ENCODE data around the gene EEF2.
"Not testable (repeated sequence)": the region's sequence is repeated elsewhere in the genome, so short reads cannot be mapped to it uniquely, and the experiment has no call there.

The EEF2 gene

GRCh38 chr19:3968556-3969434 lies 16.5 kb downstream of the EEF2 start:
- DNase-seq (ENCODE audit: low read depth), result peak; percentile 98

GRCh38 chr19:3967983-3968382 lies 17.3 kb downstream of the EEF2 start:
- DNase-seq (ENCODE audit: low read depth), result not testable (repeated sequence)

- DNase-seq (ENCODE audit: low read depth), result no peak
Measured at GRCh38 chr19:3966051-3967017, 18.9 kb downstream of the EEF2 start.

GRCh38 chr19:3964256-3965194 lies 20.7 kb downstream of the EEF2 start:
- DNase-seq (ENCODE audit: low read depth), result no peak

- DNase-seq (ENCODE audit: low read depth), result no peak
Measured at GRCh38 chr19:3963458-3964255, 21.6 kb downstream of the EEF2 start.

- no peak for DNase-seq (ENCODE audit: low read depth)
Measured at GRCh38 chr19:3961007-3961406, 24.3 kb downstream of the EEF2 start.

GRCh38 chr19:3959766-3960131 lies 25.5 kb downstream of the EEF2 start:
- DNase-seq (ENCODE audit: low read depth), result no peak

GRCh38 chr19:3958836-3959765 lies 26.2 kb downstream of the EEF2 start:
- no peak for DNase-seq (ENCODE audit: low read depth)

GRCh38 chr19:3955688-3956087 lies 29.6 kb downstream of the EEF2 start:
- no peak for DNase-seq (ENCODE audit: low read depth)

GRCh38 chr19:3955276-3955675 lies 30.0 kb downstream of the EEF2 start:
- not testable (repeated sequence) for DNase-seq (ENCODE audit: low read depth)

- no peak for DNase-seq (ENCODE audit: low read depth)
Measured at GRCh38 chr19:3954107-3954506, 31.2 kb downstream of the EEF2 start.

- not testable (repeated sequence) for DNase-seq (ENCODE audit: low read depth)
Measured at GRCh38 chr19:3952755-3953276, 32.4 kb downstream of the EEF2 start.

- DNase-seq (ENCODE audit: low read depth), result no peak
Measured at GRCh38 chr19:3950871-3951861, 34.1 kb downstream of the EEF2 start.

GRCh38 chr19:3949997-3950859 lies 35.0 kb downstream of the EEF2 start:
- no peak for DNase-seq (ENCODE audit: low read depth)

- DNase-seq (ENCODE audit: low read depth), result no peak
Measured at GRCh38 chr19:3949294-3949693, 36.0 kb downstream of the EEF2 start.

GRCh38 chr19:3947316-3947933 lies 37.8 kb downstream of the EEF2 start:
- not testable (repeated sequence) for DNase-seq (ENCODE audit: low read depth)

GRCh38 chr19:3945838-3946237 lies 39.4 kb downstream of the EEF2 start:
- no peak for DNase-seq (ENCODE audit: low read depth)
